Fibroblast of lung (primary cell): ENCODE data around the gene PRRX2. TPM values are rescaled to one million over a fixed set of nuclear protein-coding genes. Genes with fewer than 3 reads are reported as not detected.

Experiments used
- DNase-seq, 2 donors: peaks; one replicate each; pipeline versions ENCODE4 v3.0.0 to v3.0.0-alpha.2; 2010; ENCODE audit warnings: low read depth in 2 of 2
- H2AFZ ChIP-seq: 2 replicates; pipeline ENCODE4 v1.5.1; 2012; ENCODE audit warnings: low read length, control low read depth, inconsistent platforms
- H3K27ac ChIP-seq: 2 replicates; pipeline ENCODE4 v1.5.1; 2011; ENCODE audit warnings: low read length, control low read depth; ENCODE audit not compliant: insufficient read depth
- H3K27me3 ChIP-seq: 2 replicates; pipeline ENCODE4 v1.5.1; 2011; ENCODE audit warnings: mild to moderate bottlenecking, low read length; ENCODE audit not compliant: control insufficient read depth, insufficient read depth
- H3K36me3 ChIP-seq: 2 replicates; pipeline ENCODE4 v1.5.1; 2011; ENCODE audit warnings: low read length; ENCODE audit not compliant: control insufficient read depth, insufficient read depth
- H3K4me1 ChIP-seq: 2 replicates; pipeline ENCODE4 v1.5.1; 2011; ENCODE audit warnings: low read length; ENCODE audit not compliant: control insufficient read depth, insufficient read depth; ENCODE audit errors: extremely low read depth
- H3K4me2 ChIP-seq: 2 replicates; pipeline ENCODE4 v1.5.1; 2011; ENCODE audit warnings: low read length, control low read depth; ENCODE audit not compliant: insufficient read depth; ENCODE audit errors: extremely low read depth
- H3K4me3 ChIP-seq, 4 experiments: fragments of 200-600 bp in 1 of 4; sonication (generic) in 1 of 4; replicated peaks in 1 of 4; 2 replicates each; pipeline ENCODE4 v1.5.1; 2011 to 2016; ENCODE audit warnings: low read length in 4 of 4, low read depth in 3 of 4, mild to moderate bottlenecking in 3 of 4, control low read depth in 2 of 4, inconsistent platforms in 1 of 4, mixed read lengths in 1 of 4; ENCODE audit not compliant: insufficient read depth in 1 of 4; ENCODE audit errors: control extremely low read depth in 1 of 4
- H3K79me2 ChIP-seq: 2 replicates; pipeline ENCODE4 v1.5.1; 2012; ENCODE audit warnings: mild to moderate bottlenecking, low read length, inconsistent platforms; ENCODE audit not compliant: control insufficient read depth, insufficient read depth
- H3K9ac ChIP-seq: 2 replicates; pipeline ENCODE4 v1.5.1; 2011; ENCODE audit warnings: mild to moderate bottlenecking, low read length, control low read depth; ENCODE audit not compliant: insufficient read depth
- H3K9me3 ChIP-seq: 2 replicates; pipeline ENCODE4 v1.5.1; 2012; ENCODE audit warnings: low read depth, low read length; ENCODE audit not compliant: control insufficient read depth, insufficient read depth
- H4K20me1 ChIP-seq: 2 replicates; pipeline ENCODE4 v1.5.1; 2011; ENCODE audit warnings: low read length; ENCODE audit not compliant: control insufficient read depth, insufficient read depth; ENCODE audit errors: extremely low read depth
- EZH2 ChIP-seq: IDR thresholded peaks from 2 replicates; pipeline ENCODE4 v1.5.1; 2012; ENCODE audit warnings: low read length, control low read depth, mild to moderate bottlenecking; ENCODE audit errors: missing control alignments
- polyA plus RNA-seq, 2 donors: library from polyadenylated mRNA; depleted of rRNA in 1 of 2; stranded (reverse) in 1 of 2; unstranded in 1 of 2; fragments of >200 nt; gene quantifications; 2 replicates each; pipeline ENCODE4 v1.2.1, GENCODE V29; 2011 to 2012; ENCODE audit warnings: missing spikeins in 1 of 2
- total RNA-seq: library from RNA; depleted of rRNA; stranded (reverse); fragments of >200 nt; gene quantifications from 2 replicates; pipeline ENCODE4 v1.2.1, GENCODE V29; 2014
- TF ChIP-seq, protein P1 (sequence below), 2 donors: IDR thresholded peaks in 1 of 2; conservative IDR thresholded peaks in 1 of 2; 1 replicate in 1 of 2; 2 replicates in 1 of 2; pipeline ENCODE4 v1.5.1; 2011 to 2012; ENCODE audit warnings: low read length in 2 of 2, control low read depth in 1 of 2, inconsistent platforms in 1 of 2, low read depth in 1 of 2, mild to moderate bottlenecking in 1 of 2

Gene PRRX2
- total and polyA plus RNA-seq, 2 donors (not counting 1 experiment from before 2014, with no cell fraction given) = 4.4 to 11.7 TPM

DNA sequence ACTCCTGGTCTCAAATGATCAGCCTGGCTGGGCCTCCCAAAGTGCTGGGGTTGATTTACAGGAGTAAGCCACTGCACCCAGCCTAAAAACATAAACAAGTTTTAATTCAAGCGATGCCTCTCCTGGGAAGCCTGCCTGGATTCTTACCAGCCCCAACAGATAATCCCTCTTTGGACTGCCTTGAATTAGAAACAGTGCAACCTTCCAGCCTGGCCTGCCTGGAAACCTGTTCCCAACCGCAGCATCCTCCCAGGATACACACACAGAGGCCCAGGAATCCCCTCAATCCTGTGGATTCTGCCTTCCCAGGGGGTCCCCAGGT is 68.1 kb downstream of the PRRX2 start:
- no peaks in the 10 kb centered on the region for H4K20me1 ChIP-seq
- no peaks in the 10 kb centered on the region for H3K79me2 ChIP-seq
- H2AFZ ChIP-seq = no peak overlapping the region
- H3K4me2 ChIP-seq = no peak overlapping the region
- peaks cover 3% of the 10 kb centered on the region for H3K27me3 ChIP-seq
- TF ChIP-seq, protein P1, sequence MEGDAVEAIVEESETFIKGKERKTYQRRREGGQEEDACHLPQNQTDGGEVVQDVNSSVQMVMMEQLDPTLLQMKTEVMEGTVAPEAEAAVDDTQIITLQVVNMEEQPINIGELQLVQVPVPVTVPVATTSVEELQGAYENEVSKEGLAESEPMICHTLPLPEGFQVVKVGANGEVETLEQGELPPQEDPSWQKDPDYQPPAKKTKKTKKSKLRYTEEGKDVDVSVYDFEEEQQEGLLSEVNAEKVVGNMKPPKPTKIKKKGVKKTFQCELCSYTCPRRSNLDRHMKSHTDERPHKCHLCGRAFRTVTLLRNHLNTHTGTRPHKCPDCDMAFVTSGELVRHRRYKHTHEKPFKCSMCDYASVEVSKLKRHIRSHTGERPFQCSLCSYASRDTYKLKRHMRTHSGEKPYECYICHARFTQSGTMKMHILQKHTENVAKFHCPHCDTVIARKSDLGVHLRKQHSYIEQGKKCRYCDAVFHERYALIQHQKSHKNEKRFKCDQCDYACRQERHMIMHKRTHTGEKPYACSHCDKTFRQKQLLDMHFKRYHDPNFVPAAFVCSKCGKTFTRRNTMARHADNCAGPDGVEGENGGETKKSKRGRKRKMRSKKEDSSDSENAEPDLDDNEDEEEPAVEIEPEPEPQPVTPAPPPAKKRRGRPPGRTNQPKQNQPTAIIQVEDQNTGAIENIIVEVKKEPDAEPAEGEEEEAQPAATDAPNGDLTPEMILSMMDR (conservative IDR thresholded peaks at IDR 0.05 in 1 of 2, IDR thresholded peaks at IDR 0.05 in 1 of 2; ENCODE audit: low read depth in 1 of 2, low read length in 2 of 2) = no peak
- no peak for TF ChIP-seq EZH2
- H3K36me3 ChIP-seq = no peaks in the 10 kb centered on the region
- DNase-seq = no peak
- no peaks in the 10 kb centered on the region for H3K9me3 ChIP-seq
- no peak overlapping the region for H3K4me3 ChIP-seq
- H3K9ac ChIP-seq = no peak overlapping the region
- H3K27ac ChIP-seq = no peak overlapping the region
- no peaks in the 10 kb centered on the region for H3K4me1 ChIP-seq

DNA sequence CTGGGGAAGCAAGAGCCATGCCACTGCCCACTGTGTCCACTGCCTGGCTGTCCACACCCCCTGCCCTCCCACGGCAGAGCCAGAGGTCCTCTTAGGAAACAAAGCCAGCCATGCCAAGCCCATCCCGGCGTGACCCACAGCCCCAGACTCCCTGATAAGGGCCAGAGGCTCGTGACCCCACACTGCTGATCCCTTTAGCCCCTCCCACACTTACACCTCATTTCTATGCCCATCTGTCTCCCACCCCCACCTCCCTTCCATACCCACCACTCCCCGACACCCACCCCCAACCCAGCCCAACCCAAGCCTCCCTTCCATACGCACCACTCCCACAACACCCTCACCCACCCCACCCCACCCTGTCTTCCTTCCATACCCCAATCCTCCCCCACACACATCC is 70.1 kb downstream of the PRRX2 start:
- Histone ChIP-seq H3K79me2 (no peaks in the 10 kb centered on the region), H3K27ac (no peak overlapping the region), H3K4me3 (no peak overlapping the region), H4K20me1 (no peaks in the 10 kb centered on the region), H3K4me1 (no peaks in the 10 kb centered on the region), H3K4me2 (no peak overlapping the region), H3K27me3 (peaks cover 3% of the 10 kb centered on the region), H3K9me3 (no peaks in the 10 kb centered on the region), H3K9ac (no peak overlapping the region), H2AFZ (no peak overlapping the region), H3K36me3 (no peaks in the 10 kb centered on the region)
- TF ChIP-seq EZH2 = no peak
- TF ChIP-seq, protein P1 (conservative IDR thresholded peaks at IDR 0.05 in 1 of 2, IDR thresholded peaks at IDR 0.05 in 1 of 2; ENCODE audit: low read depth in 1 of 2, low read length in 2 of 2) = no peak
- no peak for DNase-seq

DNA sequence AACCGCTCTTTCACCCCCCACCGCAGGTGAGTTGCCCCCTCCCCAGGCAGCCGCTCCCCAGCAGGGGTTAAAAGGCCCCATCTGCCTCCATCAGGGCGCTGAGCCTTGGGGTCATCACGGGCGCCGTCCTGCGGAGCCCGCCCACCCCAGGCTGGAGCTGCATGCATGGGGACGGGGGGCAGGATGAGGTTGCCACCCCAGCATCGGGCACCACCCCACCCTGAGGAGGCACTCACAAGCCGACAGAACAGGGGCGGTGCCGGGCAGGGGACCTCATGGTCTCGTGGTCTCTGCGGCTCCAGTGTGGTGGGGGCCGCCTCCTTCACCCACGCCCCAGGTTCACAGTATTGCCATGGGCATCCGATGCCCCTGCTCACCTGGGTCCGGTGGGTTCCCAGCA is 70.9 kb downstream of the PRRX2 start:
- no peaks in the 10 kb centered on the region for H3K9me3 ChIP-seq
- no peak for TF ChIP-seq EZH2
- TF ChIP-seq, protein P1 (conservative IDR thresholded peaks at IDR 0.05 in 1 of 2, IDR thresholded peaks at IDR 0.05 in 1 of 2; ENCODE audit: low read depth in 1 of 2, low read length in 2 of 2) = no peak
- H3K27me3 ChIP-seq = peaks cover 3% of the 10 kb centered on the region
- H4K20me1 ChIP-seq = no peaks in the 10 kb centered on the region
- no peak overlapping the region for H3K4me2 ChIP-seq
- no peaks in the 10 kb centered on the region for H3K36me3 ChIP-seq
- no peak overlapping the region for H3K9ac ChIP-seq
- no peaks in the 10 kb centered on the region for H3K79me2 ChIP-seq
- no peaks in the 10 kb centered on the region for H3K4me1 ChIP-seq
- no peak overlapping the region for H3K27ac ChIP-seq
- H2AFZ ChIP-seq = no peak overlapping the region
- no peak overlapping the region for H3K4me3 ChIP-seq
- DNase-seq = no peak
